GM21367 (cell line): ENCODE measurements around the gene ANKRD28.
"Not testable (repeated sequence)": the region's sequence is repeated elsewhere in the genome, so short reads cannot be mapped to it uniquely, and the experiment has no call there.

Experiments used
- ATAC-seq: cut with Tn5 transposase; IDR thresholded peaks from one replicate; pipeline ENCODE4 v1.9.1; 2021; ENCODE audit not compliant: unreplicated experiment

The ANKRD28 gene

DNA sequence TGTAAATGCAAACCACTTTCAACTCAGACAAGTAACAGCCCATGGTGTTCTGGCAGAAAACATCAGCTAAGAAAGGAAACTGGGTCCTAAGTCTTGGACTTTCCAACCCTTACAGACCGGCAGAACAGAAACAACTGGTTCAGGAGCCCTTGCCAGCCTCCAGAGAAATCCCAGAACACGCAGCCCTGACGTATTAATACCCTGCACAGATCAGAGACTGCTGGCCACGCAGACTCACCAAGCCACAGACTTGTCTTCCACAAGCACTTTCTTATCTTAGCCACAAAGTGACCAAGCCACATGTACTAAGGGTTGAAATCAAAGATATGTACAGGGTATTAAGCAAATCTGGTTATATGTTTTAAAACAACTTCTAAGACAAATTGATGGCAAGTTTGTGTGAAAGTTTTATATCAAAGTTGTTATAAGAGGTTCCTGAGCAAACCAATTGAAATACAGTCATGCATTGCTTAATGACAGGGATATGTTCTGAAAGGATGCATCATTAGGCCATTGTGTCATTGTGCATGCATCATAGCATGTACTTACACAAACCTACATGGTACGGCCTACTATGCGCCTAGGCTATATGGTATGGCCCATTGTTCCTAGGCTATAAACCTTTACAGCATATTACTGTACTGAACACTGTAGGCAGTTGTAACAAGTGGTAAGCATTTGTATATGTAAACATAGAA, 159.4 kb downstream of the ANKRD28 start:
- ATAC-seq: no peak

DNA sequence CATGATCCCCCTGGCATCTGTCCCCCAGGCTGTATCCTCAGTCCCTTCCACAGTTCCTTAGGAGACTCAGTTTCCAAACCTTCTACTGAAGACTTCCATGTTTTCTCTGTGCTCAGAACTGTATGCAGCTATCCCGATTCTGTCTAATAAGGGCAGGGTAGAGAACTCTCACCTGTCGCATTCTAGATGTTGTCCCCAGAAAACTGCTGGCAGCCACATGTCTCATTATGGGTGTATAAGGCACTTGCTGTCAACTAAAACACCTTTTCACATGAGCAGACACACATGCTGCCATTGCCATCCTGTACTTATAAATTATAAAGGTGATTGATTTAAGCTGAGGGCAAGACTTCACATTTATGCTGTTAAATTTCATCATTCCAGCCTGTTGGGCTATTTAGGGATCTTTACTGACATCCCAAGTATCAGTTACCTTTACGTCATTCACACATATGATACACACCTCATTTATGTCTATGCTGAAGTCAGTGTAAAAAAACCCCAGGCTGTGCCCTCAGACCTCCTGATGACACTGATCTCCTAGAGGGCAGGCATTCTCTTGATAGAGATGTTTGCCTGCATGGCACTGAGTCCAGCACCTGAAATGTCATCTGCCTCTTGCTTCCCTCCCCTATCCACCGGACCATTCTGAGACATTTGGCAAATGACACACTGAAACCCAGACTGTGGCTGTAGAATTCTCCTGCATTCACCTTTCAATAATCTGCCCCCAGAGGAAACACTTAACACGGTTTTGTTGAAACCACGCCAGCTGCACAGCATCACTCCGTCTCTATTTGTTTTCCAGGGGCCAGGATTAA, 160.4 kb downstream of the ANKRD28 start:
- ATAC-seq: peak; percentile 44

DNA sequence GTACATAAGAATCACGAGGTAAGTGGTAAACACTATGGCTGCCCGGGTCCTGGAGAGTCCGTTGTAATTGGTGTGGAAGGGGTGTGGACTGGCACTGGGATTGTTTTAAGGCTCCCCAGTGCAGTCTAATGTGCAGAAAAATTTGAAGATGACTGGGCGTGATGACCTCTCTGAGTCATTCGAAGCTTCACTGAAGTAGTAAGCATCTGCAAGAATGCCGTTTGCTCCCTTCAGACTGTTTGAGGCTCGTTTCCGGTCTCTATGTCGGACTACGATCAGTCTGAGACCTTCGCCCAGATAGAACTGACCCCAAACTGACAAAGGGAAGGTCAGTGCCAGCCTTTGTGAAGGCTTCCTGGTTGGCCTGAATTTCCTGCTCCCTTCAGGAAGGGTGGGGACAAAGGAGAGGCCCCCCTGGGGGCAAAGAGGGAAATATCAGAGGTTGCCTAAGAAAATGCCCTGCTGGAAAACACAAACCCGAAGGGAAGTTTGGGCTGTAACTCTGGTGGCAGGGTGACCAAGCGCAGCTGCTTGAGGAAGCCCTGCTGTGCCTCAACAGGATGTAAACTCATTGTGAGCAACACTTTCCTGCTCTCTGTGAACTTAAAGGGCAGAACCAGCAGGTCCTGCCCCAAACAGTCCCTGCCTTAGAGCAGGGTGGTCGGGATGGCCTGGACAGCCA, 161.6 kb downstream of the ANKRD28 start:
- no peak for ATAC-seq

DNA sequence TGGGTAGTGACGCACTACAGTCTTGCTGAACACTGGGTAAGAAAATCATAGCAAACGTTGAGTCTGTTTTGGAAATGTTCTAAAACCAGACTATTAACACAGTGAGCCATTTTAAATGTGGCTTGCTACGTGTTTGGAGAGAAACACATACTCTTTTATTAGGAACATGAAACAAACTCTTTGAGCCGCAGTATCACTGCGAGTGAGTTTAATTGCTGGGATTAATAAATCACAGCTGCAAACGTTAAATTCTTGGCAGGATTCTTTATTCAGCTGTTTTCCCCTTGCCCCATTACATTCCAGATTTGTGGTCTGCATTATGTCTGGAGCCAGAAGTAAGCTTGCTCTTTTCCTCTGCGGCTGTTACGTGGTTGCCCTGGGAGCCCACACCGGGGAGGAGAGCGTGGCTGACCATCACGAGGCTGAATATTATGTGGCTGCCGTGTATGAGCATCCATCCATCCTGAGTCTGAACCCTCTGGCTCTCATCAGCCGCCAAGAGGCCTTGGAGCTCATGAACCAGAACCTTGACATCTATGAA, 162.6 kb downstream of the ANKRD28 start:
- no peak for ATAC-seq

DNA sequence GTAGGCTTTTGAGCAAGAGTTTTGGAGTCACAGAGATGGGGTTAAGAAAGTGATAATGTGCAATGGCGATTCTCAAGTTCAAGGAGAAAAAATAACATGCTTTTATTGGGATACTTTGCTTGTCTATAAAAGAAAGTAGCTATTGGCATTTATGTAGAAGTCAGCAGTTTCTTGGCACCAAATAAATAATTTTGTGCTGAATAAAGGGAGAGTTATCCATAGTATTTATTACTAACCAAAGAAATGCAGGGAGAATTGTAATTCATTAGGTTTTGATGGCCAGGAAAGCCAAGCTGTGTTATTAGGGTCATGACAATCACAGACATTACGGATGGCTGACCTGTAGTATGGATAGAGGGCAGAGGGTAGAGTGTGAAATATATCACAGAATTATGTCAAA, 163.1 kb downstream of the ANKRD28 start:
- ATAC-seq: no peak

DNA sequence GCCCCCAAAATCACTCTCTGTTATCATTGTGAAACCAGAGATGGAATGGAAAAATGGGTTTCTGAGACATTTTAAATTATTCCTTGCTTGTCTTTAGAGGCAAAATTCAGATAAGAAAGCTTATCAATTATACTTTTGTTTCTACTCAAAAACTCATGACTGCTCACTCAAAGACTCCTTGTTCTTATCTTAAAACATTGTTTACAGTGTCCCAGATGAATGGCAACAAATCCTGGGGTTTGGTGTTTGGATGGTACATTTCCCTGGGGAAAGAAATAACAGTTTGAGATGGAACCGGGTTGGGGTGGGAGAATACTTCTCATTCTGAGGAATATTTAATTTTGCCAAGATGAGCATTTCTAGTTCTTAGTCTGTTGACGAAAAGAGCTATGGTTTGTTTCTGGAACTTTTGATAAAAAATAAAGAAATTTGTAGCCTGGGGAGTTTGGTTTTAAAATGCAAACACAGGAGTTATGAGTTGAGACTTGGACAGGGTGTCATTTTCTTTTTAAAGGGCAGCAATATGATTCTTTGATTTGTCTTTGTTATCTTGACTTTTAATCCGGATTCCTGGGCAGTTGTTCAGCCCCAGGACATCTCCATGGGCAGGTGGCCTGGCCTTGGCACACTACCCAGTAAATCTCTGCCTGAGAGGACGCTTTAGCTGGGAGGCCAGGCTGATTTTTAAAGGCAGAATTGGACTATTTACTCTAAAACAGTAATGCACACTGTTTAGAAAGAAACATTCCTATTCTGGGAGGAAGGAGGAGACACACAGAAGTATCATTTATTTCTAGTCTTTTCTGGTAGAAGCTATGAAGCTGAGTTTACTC, 163.8 kb downstream of the ANKRD28 start:
- ATAC-seq: no peak

DNA sequence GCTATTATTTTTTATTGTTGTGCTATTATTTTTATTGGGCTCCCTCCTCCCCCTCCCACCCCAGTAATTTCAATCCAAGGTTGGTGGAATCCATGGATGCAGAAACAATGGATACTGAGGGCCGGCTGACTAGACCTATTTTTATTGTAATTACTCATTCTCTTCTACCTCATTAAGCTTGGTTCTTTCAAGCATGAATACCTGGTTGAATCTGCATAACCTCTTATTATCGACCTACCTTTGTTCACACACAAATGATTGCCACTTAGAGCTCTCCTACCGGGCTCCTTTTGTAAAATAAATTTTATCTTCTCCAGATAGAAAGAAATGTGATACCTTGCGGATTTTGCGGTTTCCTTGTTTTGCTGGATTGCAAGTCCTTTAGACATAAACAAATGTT, 164.6 kb downstream of the ANKRD28 start:
- ATAC-seq: no peak

DNA sequence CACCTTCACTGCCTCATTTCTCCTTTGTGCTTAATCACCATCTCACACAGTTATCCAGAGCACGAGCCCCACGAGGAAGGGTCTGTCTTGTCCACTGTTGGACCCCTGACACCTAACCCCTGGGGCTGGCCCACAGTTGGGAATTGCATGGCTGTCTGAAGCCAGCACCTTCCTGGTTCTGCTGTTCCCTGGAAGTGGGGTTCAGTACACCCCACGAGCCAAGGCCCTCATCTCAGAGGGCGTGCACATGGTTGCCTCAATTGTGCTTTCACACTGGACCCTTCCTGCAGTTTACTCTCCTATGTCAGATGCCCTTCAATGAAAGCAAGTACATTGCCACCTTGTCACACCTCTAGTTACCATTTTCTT, 165.6 kb downstream of the ANKRD28 start:
- no peak for ATAC-seq

DNA sequence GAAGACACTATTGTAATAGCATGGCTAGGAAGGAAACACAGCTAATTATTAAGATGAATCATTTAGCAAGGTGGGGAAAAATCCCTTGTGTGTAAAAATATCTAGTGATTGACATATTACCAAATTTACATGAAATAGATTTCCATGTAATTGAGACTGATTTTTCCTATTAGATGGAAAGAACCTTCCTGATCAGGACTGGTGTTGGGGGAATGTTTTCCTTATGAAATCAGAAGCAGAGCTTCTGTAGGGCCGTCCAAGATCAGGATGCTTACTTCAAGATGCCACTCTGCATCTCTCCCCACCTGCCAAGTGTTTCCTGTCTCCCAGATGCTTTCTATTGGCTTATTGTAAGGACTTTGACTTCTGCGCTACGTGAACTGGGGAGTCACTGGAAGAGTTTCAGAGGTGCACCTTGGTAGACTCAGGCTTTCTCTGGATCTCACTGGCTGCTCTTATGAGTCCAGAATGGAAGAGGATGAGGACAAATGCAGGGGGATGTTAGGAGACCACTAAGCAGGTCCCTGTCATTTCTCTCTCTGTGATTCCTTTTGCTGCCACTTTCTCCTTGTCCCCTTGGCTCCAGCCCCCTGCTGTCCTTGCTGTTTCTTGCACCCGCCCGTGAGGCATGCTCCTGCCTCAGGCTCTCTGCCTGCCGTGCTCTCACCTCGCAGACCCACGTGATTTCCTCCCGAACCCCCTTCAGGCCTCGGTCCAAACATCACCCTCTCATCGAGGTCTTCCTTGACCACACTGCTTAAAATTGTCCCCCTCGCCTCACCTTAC, 166.2 kb downstream of the ANKRD28 start:
- no peak for ATAC-seq

DNA sequence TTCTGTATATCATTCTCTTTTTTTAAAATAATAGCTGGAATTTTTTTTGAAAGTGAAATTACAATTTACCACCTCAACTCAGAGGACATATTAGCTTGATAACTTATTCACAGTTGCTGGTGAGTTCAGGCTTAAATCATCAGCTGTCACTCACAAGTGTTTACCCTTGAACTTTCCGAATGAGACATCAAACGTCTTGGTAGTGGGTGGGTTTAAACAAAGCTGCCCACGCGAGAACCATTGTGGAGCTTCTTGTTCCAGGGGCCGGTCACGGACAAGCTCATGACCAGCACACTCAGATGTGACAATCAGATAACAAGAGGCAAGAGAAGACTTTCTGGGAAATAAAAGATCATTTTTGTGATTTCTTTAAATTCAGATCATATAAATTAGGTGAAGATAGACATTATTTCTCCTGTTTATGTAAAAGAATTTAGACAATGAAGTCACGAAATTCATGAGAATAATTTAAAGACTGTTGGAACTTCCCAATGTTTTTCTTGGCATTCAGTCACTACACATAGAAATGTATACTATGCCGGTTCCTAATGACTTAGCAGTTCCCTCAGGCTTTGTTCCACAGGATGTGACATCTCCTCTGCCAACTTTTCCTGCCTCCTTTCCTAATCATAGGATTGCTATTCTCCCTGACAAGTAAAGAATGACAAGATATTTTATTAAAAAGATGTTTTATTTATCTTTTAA, 167.0 kb downstream of the ANKRD28 start:
- peak; percentile 29 for ATAC-seq

DNA sequence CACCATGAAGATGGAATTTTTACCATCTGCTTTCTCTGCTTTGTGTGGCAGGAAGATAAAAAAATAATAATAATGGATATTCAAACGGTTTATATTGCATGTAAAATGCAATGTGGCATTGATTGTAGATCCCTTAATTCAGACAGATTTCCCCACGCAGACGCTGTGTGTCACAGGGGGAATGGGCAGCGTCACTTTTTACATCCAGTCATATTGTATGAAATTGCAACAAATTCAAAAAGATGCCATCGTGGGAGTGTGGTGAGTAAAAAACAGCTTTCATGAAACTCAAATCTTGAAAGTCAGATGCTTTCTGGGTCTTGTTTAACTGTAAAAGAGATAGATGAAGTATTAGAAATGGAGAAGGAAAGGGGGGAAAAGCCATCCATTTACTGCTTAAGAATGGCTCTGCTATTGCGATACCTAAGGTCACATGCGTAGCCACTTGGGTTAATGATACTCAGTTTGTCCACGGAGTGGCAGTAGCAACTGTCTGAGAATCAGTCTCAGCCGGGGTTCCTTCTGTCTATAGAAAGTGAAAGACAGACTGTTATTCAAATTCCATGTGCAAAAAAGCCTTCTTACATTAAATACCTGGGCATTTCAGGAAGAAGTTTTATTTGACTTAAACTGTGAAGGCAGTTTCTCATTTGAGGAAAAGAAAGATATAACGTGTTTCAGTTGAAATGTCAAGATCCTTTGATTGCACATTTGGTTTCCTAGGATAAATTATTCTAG, 167.8 kb downstream of the ANKRD28 start:
- ATAC-seq: peak; percentile 92

DNA sequence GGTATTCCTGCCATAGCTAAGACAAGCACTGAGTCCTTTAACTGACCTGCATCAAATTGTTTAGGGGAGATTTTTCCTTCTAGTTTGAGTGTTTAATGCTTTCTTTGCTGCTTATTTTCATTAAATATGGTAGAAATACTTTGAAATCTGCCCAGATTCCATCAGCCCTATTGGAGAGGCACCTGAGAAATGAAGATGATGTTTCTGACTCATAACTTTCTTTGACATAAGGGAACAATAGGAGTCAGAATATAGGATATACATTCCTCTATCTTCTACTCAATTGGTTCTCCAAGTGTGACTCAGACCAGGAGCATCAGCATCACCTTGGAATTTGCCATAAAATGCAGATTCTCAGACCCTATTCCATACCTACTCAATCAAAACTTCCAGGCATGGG, 168.8 kb downstream of the ANKRD28 start:
- ATAC-seq: no peak

DNA sequence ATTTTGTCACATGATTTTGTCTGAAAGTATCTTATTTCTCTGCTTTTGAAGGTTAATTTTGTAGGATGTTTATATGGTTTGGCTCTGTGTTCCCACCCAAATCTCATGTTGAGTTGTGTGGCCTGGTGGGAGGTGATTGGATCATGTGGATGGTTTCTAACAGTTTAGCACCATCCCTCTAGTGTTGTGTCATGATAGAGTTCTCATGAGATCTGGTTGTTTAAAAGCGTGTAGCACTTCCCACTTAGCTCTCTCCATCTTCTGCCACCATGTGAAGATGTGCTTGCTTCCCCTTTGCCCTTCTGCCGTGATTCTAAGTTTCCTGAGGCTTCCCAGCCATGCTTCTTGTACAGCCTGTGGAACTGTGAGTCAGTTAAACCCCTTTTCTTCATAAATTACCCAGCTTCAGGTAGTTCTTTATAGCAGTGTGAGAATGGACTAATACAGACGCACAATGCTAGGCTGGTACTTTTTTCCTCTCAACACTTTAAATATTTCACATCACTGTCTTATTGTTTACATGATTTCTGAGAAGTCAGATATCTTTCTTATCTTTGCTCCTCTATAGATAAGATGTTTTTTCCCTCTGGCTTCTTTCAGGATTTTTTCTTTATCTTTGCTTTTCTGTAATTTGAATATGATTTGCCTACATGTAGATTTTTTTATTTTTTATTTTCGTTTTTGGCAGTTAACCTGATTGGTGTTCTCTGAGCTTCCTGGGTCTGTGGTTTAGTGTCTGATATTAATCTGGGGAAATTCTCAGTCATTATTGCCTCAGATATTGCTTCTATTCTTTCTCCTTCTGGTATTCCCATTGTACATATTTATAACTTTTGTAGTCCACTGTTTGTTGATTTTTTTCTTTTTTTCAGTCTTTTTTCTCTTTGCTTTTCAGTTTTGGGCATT, 174.0 kb downstream of the ANKRD28 start:
- no peak for ATAC-seq

DNA sequence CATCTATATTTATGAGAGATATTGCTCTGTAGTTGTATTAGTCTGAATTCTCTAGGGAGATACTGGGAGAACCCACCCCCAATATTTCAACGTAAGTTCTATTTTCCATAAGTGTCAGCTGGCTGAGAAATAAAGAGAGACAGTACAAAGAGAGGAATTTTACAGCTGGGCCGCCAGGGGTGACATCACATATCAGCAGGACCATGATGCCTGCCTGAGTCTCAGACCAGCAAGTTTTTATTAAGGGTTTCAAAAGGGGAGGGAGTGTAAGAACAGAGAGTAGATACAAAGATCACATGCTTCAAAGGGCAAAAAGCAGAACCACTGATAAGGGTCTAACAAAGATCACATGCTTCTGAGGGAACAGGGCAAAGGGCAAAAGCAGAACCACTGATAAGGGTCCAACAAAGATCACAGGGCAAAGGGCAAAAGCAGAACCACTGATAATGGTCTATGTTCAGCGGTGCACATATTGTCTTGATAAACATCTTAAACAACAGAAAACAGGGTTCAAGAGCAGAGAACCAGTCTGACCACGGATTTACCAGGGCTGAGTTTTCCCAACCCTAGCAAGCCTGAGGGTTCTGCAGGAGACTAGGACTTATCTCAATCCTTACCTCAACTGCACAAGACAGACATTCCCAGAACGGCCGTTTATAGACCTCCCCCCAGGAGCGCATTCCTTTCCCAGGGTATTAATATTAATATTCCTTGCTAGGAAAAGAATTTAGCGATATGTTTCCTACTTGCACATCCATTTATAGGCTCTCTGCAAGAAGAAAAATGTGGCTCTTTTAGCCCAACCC, 177.9 kb downstream of the ANKRD28 start:
- ATAC-seq: not testable (repeated sequence)
